ENCODE data around the gene CYTH1. TPM values are rescaled to one million over a fixed set of nuclear protein-coding genes. Genes with fewer than 3 reads are reported as not detected.
"Not testable (repeated sequence)": the region's sequence is repeated elsewhere in the genome, so short reads cannot be mapped to it uniquely, and the experiment has no call there.

The CYTH1 gene
- total RNA-seq, 6 experiments from 2014 or later: 7.7 to 15.3 (median 10.9) TPM

DNA sequence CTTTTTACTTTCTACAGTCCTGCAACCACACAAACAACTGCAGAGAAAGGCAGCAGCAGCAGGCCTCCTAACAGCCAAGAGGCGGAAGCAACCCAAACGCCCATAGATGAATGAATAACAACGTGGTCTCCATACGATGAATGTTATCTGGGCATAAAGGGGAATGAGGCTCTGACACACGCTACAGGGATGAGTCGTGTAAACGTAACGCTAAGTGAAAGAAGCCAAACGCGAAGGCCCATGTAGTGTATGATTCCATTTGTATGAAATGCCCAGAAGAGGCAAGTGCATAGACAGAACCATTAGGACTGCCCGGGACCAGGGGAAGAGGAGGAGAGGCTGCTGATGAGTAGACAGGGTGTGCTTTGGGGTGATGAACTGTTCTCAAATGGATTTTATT, 110.1 kb downstream of the CYTH1 start:
- H3K4me1 Mint-ChIP-seq (ENCODE audit: low read depth): peaks cover 11% of the 10 kb centered on the region; the same call in 1 of the 2 replicates
- no peak overlapping the region for H3K27ac Mint-ChIP-seq
- no peaks in the 10 kb centered on the region for H3K9me3 Mint-ChIP-seq
- H3K27me3 Mint-ChIP-seq (ENCODE audit: insufficient read depth): peaks cover 6% of the 10 kb centered on the region; the same call in 1 of the 2 replicates
- 0 out of 2 replicates have a peak, but pooled peaks cover 4% of the 10 kb centered on the region for H3K36me3 Mint-ChIP-seq (ENCODE audit: low read depth)
- no peak overlapping the region for H3K4me3 Mint-ChIP-seq
- DNase-seq: no peak
- TF ChIP-seq CTCF (IDR thresholded peaks at IDR 0.05): no peak

DNA sequence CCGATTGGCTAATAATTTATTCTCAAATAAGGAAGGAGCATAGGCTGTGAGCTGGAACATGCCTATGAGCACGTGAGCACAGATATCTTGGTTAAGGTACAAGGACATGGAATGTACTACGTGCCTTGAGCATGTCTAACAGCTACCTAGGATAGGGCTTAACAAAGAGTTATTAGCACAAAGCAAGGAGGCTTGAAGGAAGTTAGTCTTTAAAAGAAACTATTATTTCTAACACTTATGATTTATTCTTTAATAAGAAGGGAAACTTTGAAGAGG, 110.4 kb downstream of the CYTH1 start:
- H3K27me3 Mint-ChIP-seq (ENCODE audit: insufficient read depth); H3K4me3 Mint-ChIP-seq; H3K9me3 Mint-ChIP-seq; H3K36me3 Mint-ChIP-seq (ENCODE audit: low read depth); DNase-seq; H3K27ac Mint-ChIP-seq: not testable (repeated sequence)
- H3K4me1 Mint-ChIP-seq (ENCODE audit: low read depth): peaks cover 13% of the 10 kb centered on the region

DNA sequence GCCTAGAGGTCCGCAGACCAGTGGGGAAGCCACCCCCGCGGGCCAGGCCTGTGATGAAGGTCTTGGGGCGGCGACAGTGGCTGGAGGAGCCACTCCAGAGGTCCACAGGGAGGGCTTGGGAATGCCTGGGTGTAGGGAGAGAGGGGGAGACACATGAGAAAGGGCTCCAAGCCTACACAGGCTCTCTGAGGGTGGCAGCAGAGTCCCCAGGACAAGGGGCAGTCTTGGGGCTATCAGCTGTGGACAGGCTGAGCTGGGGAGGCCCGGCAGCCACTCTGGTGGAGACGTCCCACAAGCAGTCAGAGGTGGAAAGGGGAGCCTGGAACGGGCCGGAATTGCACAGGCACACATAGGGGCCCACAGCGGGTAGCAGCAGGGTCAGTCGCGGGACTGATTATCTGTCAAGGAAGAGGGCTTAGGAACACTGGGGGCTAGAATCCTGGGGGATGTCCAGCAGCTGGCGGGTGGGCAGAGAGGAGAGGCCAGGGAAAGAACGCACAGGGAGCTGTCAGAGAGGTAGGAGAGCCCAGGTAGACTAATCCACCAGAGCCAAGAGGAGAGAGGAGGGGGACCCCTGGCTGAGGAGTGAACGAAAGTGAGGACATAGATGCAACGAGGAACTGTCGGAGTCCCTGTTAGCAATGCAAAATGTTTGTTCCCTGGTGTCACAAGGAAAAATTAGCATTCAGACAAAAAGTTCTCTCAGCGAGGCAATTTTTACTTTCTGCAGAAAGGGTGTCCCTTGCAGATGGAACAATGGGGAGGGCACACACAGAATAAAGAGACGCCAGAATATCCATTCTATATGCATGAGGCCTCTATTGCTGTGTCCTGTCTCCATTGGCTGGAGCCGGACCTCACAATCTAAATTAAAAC, 111.0 kb downstream of the CYTH1 start:
- Mint-ChIP-seq H3K4me1 (ENCODE audit: low read depth) (peaks cover 19% of the 10 kb centered on the region), H3K4me3 (no peak overlapping the region), H3K27me3 (ENCODE audit: insufficient read depth) (peaks cover 6% of the 10 kb centered on the region; the same call in 1 of the 2 replicates), H3K9me3 (no peaks in the 10 kb centered on the region), H3K36me3 (ENCODE audit: low read depth) (0 out of 2 replicates have a peak, but pooled peaks cover 2% of the 10 kb centered on the region), H3K27ac (no peak overlapping the region; the same call in 1 of the 2 replicates)
- no peak for TF ChIP-seq CTCF (IDR thresholded peaks at IDR 0.05)
- DNase-seq: no peak

- peaks cover 20% of the 10 kb centered on the region for H3K4me1 Mint-ChIP-seq (ENCODE audit: low read depth)
- no peaks in the 10 kb centered on the region for H3K36me3 Mint-ChIP-seq (ENCODE audit: low read depth)
- H3K27me3 Mint-ChIP-seq (ENCODE audit: insufficient read depth): peaks cover 6% of the 10 kb centered on the region; the same call in 1 of the 2 replicates
- no peak for TF ChIP-seq CTCF (IDR thresholded peaks at IDR 0.05)
- no peak for DNase-seq
- no peaks in the 10 kb centered on the region for H3K9me3 Mint-ChIP-seq
- no peak overlapping the region for H3K27ac Mint-ChIP-seq
- no peak overlapping the region for H3K4me3 Mint-ChIP-seq
These were observed 112.0 kb downstream of the CYTH1 start for GRCh38 chr17:78669975-78670518.

DNA sequence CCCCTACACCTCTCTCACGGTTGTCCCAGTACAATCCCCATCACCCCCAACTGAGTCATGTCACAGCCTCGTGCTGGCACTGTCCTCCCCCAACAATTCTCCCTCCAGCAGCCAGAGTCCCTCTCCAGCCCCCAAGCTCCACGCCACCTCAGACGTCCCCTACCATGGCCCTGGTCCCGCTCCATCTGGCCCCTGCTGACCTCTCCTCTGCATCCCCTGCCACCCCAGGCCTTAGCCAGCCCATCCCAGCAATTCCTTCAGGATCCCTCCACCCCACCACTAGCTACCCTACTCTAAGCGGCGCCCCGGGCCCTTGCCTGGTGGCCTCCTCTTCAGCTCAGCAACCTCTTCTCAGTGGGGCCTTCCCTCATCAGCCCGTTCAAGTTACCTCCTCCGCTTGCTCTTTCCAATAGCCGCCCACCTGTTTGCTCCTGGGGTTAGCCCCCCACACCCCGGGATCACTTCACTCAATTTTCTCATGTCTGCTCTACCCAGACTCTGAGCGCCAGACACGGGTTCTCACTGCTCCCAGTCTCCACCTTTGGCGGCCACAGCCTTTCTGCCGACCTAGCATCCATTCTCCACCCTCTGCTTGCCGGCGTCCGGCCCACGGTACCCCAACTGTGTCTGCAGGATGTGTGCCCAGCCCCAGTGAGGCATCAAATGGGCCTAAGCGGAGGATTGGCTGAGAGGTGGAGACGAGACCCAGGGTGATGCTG, 112.7 kb downstream of the CYTH1 start:
- H3K4me1 Mint-ChIP-seq (ENCODE audit: low read depth): peaks cover 20% of the 10 kb centered on the region
- H3K4me3 Mint-ChIP-seq: no peak overlapping the region
- H3K27me3 Mint-ChIP-seq (ENCODE audit: insufficient read depth): peaks cover 6% of the 10 kb centered on the region; the same call in 1 of the 2 replicates
- no peaks in the 10 kb centered on the region for H3K9me3 Mint-ChIP-seq
- TF ChIP-seq CTCF (IDR thresholded peaks at IDR 0.05): no peak
- H3K36me3 Mint-ChIP-seq (ENCODE audit: low read depth): no peaks in the 10 kb centered on the region
- H3K27ac Mint-ChIP-seq: no peak overlapping the region
- DNase-seq: no peak
